Activated CD8-positive, alpha-beta memory T cell treated with anti-CD3 and anti-CD28 coated beads for 48 hours (primary cell): ENCODE measurements around the gene STIL.

Source experiments
- DNase-seq, 3 experiments: peaks; one replicate each; pipeline ENCODE4 v3.0.0-alpha.2; 2020; ENCODE audit warnings: low read depth in 2 of 3, low spot score in 2 of 3

The STIL gene

GRCh38 chr1:47238935-47239592 is 74.9 kb downstream of the STIL start:
- DNase-seq, result no peak

- DNase-seq, result no peak
Observed at GRCh38 chr1:47235806-47236205, 78.1 kb downstream of the STIL start.

GRCh38 chr1:47235241-47235681 is 78.7 kb downstream of the STIL start:
- no peak for DNase-seq

GRCh38 chr1:47233186-47233585 is 80.8 kb downstream of the STIL start:
- no peak for DNase-seq

GRCh38 chr1:47232187-47232874 is 81.6 kb downstream of the STIL start, which contains the start of gene TAL1:
TAL1 (minus strand) TSS chr1:47232225; CDS start chr1:47225888, 6,337 bp downstream.
- no peak for DNase-seq

GRCh38 chr1:47231301-47232186 is 82.4 kb downstream of the STIL start:
- no peak for DNase-seq

- no peak for DNase-seq
Observed at GRCh38 chr1:47230692-47231300, 83.2 kb downstream of the STIL start.

GRCh38 chr1:47229886-47230691 is 83.9 kb downstream of the STIL start:
- no peak for DNase-seq

GRCh38 chr1:47229031-47229885 is 84.7 kb downstream of the STIL start:
- DNase-seq, result no peak

- no peak for DNase-seq
Observed at GRCh38 chr1:47228644-47229030, 85.3 kb downstream of the STIL start.

- DNase-seq, result no peak
Observed at GRCh38 chr1:47227341-47228232, 86.4 kb downstream of the STIL start.

GRCh38 chr1:47226839-47227215 is 87.1 kb downstream of the STIL start:
- DNase-seq, result no peak

GRCh38 chr1:47226121-47226838 is 87.7 kb downstream of the STIL start:
- no peak for DNase-seq

GRCh38 chr1:47225430-47226100 is 88.4 kb downstream of the STIL start:
- DNase-seq, result no peak

- DNase-seq, result no peak
Observed at GRCh38 chr1:47224676-47225399, 89.1 kb downstream of the STIL start.

GRCh38 chr1:47223921-47224675 is 89.8 kb downstream of the STIL start:
- DNase-seq, result no peak
